Neural progenitor cell (in vitro differentiated cells): ENCODE measurements around the gene NEDD4L. TPM values are rescaled to one million over a fixed set of nuclear protein-coding genes. Genes with fewer than 3 reads are reported as not detected.
"Not testable (repeated sequence)": the region's sequence is repeated elsewhere in the genome, so short reads cannot be mapped to it uniquely, and the experiment has no call there.

Experiments
- DNase-seq: peaks from one replicate; pipeline ENCODE4 v3.0.0-alpha.2; 2016; ENCODE audit warnings: low spot score
- H2AFZ ChIP-seq: fragments of 200-600 bp; sonication (generic); replicated peaks from 2 replicates; pipeline ENCODE4 v1.6.1; 2016; ENCODE audit warnings: antibody characterized with exemption
- H3F3A ChIP-seq: fragments of 200-600 bp; sonication (generic); 2 replicates; pipeline ENCODE4 v1.6.1; 2016; ENCODE audit warnings: antibody characterized with exemption, low read depth
- H3K27ac ChIP-seq: fragments of 200-600 bp; sonication (generic); 2 replicates; pipeline ENCODE4 v1.5.1; 2016; ENCODE audit warnings: mild to moderate bottlenecking
- H3K27me3 ChIP-seq: fragments of 200-600 bp; sonication (generic); 2 replicates; pipeline ENCODE4 v1.6.1; 2016; ENCODE audit warnings: mild to moderate bottlenecking, moderate library complexity
- H3K36me3 ChIP-seq: fragments of 200-600 bp; sonication (generic); 2 replicates; pipeline ENCODE4 v1.5.1; 2016
- H3K4me1 ChIP-seq: fragments of 200-600 bp; sonication (generic); 2 replicates; pipeline ENCODE4 v1.6.1; 2016; ENCODE audit warnings: mixed run types
- H3K4me2 ChIP-seq: fragments of 200-600 bp; sonication (generic); 2 replicates; pipeline ENCODE4 v1.6.1; 2016
- H3K4me3 ChIP-seq: fragments of 200-600 bp; sonication (generic); 2 replicates; pipeline ENCODE4 v1.5.1; 2016
- H3K79me2 ChIP-seq: fragments of 200-600 bp; sonication (generic); 2 replicates; pipeline ENCODE4 v1.6.1; 2016; ENCODE audit warnings: low read depth
- H3K9ac ChIP-seq: fragments of 200-600 bp; sonication (generic); 2 replicates; pipeline ENCODE4 v1.6.1; 2016
- H3K9me3 ChIP-seq: fragments of 200-600 bp; sonication (generic); 2 replicates; pipeline ENCODE4 v1.5.1; 2016; ENCODE audit warnings: low read depth
- H4K20me1 ChIP-seq: fragments of 200-600 bp; sonication (generic); 2 replicates; pipeline ENCODE4 v1.6.1; 2016; ENCODE audit warnings: low read depth
- H3K27ac Mint-ChIP-seq: 3 replicates; pipeline ENCODE4 v1.8.0; 2021; ENCODE audit warnings: mixed read lengths
- H3K27me3 Mint-ChIP-seq: 2 replicates; pipeline ENCODE4 v1.8.0; 2022; ENCODE audit warnings: low read depth, mild to moderate bottlenecking, inconsistent platforms, moderate library complexity, mixed read lengths; ENCODE audit not compliant: insufficient read depth
- H3K36me3 Mint-ChIP-seq: 3 replicates; pipeline ENCODE4 v1.8.0; 2021; ENCODE audit warnings: mixed read lengths
- H3K4me1 Mint-ChIP-seq: 3 replicates; pipeline ENCODE4 v1.8.0; 2021; ENCODE audit warnings: mixed read lengths
- H3K4me3 Mint-ChIP-seq: 3 replicates; pipeline ENCODE4 v1.8.0; 2021; ENCODE audit warnings: mild to moderate bottlenecking, moderate library complexity, mixed read lengths
- H3K9me3 Mint-ChIP-seq: 3 replicates; pipeline ENCODE4 v1.8.0; 2020; ENCODE audit warnings: mixed read lengths
- EZH2 ChIP-seq: fragments of 200-600 bp; sonication (generic); IDR thresholded peaks from 2 replicates; pipeline ENCODE4 v1.6.1; 2017; ENCODE audit warnings: antibody characterized with exemption, mild to moderate bottlenecking, moderate library complexity
- EZH2phosphoT487 ChIP-seq: fragments of 200-600 bp; sonication (generic); IDR thresholded peaks from 2 replicates; pipeline ENCODE4 v1.6.1; 2017; ENCODE audit warnings: antibody characterized with exemption
- total RNA-seq: library from RNA; depleted of rRNA; stranded (reverse); fragments of >200 nt; gene quantifications from 2 replicates; pipeline ENCODE4 v1.2.3, GENCODE V29; 2015; ENCODE audit warnings: low replicate concordance
- TF ChIP-seq, protein P1 (sequence below): fragments of 200-600 bp; sonication (generic); IDR thresholded peaks from 2 replicates; pipeline ENCODE4 v1.5.1; 2017; ENCODE audit warnings: antibody characterized with exemption, mild to moderate bottlenecking

NEDD4L gene
- total RNA-seq, 1 donor from 2014 or later, result 55.5 TPM

GRCh38 chr18:58375051-58375450, 331.0 kb downstream of the NEDD4L start:
- Histone ChIP-seq H3K27me3 (no peaks in the 10 kb centered on the region), H3K36me3 (no peaks in the 10 kb centered on the region)
- H3K4me3 Mint-ChIP-seq, result no peak overlapping the region

GRCh38 chr18:58378411-58379379, 334.7 kb downstream of the NEDD4L start:
- H3K4me3 Mint-ChIP-seq, result no peak overlapping the region
- H3K4me2 ChIP-seq, result no peak overlapping the region
- H3K27me3 Mint-ChIP-seq, result peaks cover 5% of the 10 kb centered on the region
- H2AFZ ChIP-seq, result no peak overlapping the region
- H3K79me2 ChIP-seq, result no peaks in the 10 kb centered on the region
- H3K4me3 ChIP-seq, result no peak overlapping the region
- H3K9me3 Mint-ChIP-seq, result no peaks in the 10 kb centered on the region
- no peaks in the 10 kb centered on the region for H3K27me3 ChIP-seq
- TF ChIP-seq, protein P1, sequence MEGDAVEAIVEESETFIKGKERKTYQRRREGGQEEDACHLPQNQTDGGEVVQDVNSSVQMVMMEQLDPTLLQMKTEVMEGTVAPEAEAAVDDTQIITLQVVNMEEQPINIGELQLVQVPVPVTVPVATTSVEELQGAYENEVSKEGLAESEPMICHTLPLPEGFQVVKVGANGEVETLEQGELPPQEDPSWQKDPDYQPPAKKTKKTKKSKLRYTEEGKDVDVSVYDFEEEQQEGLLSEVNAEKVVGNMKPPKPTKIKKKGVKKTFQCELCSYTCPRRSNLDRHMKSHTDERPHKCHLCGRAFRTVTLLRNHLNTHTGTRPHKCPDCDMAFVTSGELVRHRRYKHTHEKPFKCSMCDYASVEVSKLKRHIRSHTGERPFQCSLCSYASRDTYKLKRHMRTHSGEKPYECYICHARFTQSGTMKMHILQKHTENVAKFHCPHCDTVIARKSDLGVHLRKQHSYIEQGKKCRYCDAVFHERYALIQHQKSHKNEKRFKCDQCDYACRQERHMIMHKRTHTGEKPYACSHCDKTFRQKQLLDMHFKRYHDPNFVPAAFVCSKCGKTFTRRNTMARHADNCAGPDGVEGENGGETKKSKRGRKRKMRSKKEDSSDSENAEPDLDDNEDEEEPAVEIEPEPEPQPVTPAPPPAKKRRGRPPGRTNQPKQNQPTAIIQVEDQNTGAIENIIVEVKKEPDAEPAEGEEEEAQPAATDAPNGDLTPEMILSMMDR, result no peak
- TF ChIP-seq EZH2, result no peak
- TF ChIP-seq EZH2phosphoT487, result no peak
- no peak overlapping the region for H3K27ac ChIP-seq
- peaks cover 11% of the 10 kb centered on the region for H3K4me1 ChIP-seq
- no peak for DNase-seq
- H3F3A ChIP-seq, result no peaks in the 10 kb centered on the region
- H4K20me1 ChIP-seq, result peaks cover 2% of the 10 kb centered on the region
- H3K27ac Mint-ChIP-seq, result peak overlapping the region; percentile 2
- H3K36me3 ChIP-seq, result no peaks in the 10 kb centered on the region
- no peak overlapping the region for H3K9ac ChIP-seq
- H3K9me3 ChIP-seq, result no peaks in the 10 kb centered on the region
- peaks cover 56% of the 10 kb centered on the region for H3K4me1 Mint-ChIP-seq
- peaks cover 17% of the 10 kb centered on the region for H3K36me3 Mint-ChIP-seq

More at GRCh38 chr18:58375051-58375450, 331.0 kb downstream of the NEDD4L start:
- Histone ChIP-seq H4K20me1 (peaks cover 6% of the 10 kb centered on the region), H2AFZ (no peak overlapping the region), H3K9me3 (no peaks in the 10 kb centered on the region), H3K4me2 (no peak overlapping the region), H3K27ac (no peak overlapping the region), H3K4me1 (peaks cover 21% of the 10 kb centered on the region), H3K79me2 (no peaks in the 10 kb centered on the region), H3F3A (peaks cover 6% of the 10 kb centered on the region), H3K4me3 (no peak overlapping the region), H3K9ac (no peak overlapping the region)
- H3K4me1 Mint-ChIP-seq, result peaks cover 63% of the 10 kb centered on the region
- H3K27ac Mint-ChIP-seq, result peak overlapping the region; percentile 83
- DNase-seq, result no peak
- TF ChIP-seq, protein P1, result no peak
- TF ChIP-seq EZH2phosphoT487 (no peak), EZH2 (no peak)
- no peaks in the 10 kb centered on the region for H3K9me3 Mint-ChIP-seq
- peaks cover 23% of the 10 kb centered on the region for H3K36me3 Mint-ChIP-seq
- H3K27me3 Mint-ChIP-seq, result peaks cover 3% of the 10 kb centered on the region

DNA sequence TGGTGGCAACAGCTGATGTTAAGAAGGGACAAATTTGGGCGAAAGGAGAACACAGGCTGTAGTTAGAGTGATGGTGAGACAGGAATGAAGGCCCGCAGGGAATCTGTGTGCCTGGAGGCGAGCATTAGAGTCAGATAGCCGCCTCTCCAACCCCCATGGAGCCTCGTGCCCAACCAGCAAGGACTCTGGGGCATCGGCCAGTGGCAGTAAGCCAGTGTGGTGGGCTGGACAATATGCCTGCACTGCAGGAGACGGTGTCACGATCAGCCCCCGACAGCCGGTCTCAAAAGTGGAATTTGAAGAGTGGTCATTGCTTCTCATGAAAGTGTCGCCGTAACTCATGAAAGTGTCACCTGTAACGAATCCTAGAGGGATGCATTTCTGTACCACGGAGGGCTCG, 335.4 kb downstream of the NEDD4L start:
- H3K4me2 ChIP-seq, result no peak overlapping the region
- H3K27ac ChIP-seq, result no peak overlapping the region
- H3K9me3 ChIP-seq, result no peaks in the 10 kb centered on the region
- H3K9ac ChIP-seq, result no peak overlapping the region
- TF ChIP-seq EZH2phosphoT487 (no peak), EZH2 (no peak)
- TF ChIP-seq, protein P1, result no peak
- no peak overlapping the region for H2AFZ ChIP-seq
- no peaks in the 10 kb centered on the region for H3F3A ChIP-seq
- no peaks in the 10 kb centered on the region for H3K27me3 ChIP-seq
- DNase-seq, result no peak
- H3K4me1 ChIP-seq, result peaks cover 4% of the 10 kb centered on the region
- no peaks in the 10 kb centered on the region for H3K79me2 ChIP-seq
- H3K4me1 Mint-ChIP-seq, result peaks cover 49% of the 10 kb centered on the region
- no peaks in the 10 kb centered on the region for H3K36me3 ChIP-seq
- H3K27ac Mint-ChIP-seq, result no peak overlapping the region
- H3K4me3 ChIP-seq, result no peak overlapping the region
- no peak overlapping the region for H3K4me3 Mint-ChIP-seq
- no peaks in the 10 kb centered on the region for H3K9me3 Mint-ChIP-seq
- H4K20me1 ChIP-seq, result peaks cover 3% of the 10 kb centered on the region
- H3K36me3 Mint-ChIP-seq, result peaks cover 21% of the 10 kb centered on the region
- H3K27me3 Mint-ChIP-seq, result peaks cover 5% of the 10 kb centered on the region

DNA sequence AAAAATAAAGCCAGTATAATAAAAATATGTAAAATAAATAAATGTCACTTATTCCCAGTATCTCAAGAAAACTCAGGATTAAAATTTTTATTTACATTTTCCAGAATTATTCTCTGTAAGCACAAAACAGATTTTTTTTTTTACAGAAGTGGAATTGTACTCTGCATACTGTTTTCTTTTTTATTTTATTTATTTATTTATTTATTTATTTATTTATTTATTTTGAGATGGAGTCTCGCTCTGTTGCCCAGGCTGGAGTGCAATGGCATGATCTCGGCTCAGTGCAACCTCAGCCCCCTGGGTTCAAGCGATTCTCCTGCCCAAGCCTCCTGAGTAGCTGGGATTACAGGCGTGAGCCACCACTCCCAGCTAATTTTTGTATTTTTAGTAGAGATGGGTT, 336.1 kb downstream of the NEDD4L start:
- not testable (repeated sequence) for H2AFZ ChIP-seq, H4K20me1 ChIP-seq, H3K9ac ChIP-seq, H3K27me3 ChIP-seq, H3K4me2 ChIP-seq, DNase-seq, H3K27me3 Mint-ChIP-seq, H3K4me1 ChIP-seq, H3K36me3 ChIP-seq, H3K27ac Mint-ChIP-seq, H3K9me3 Mint-ChIP-seq, H3K4me3 ChIP-seq, H3F3A ChIP-seq, H3K4me3 Mint-ChIP-seq, H3K27ac ChIP-seq, H3K9me3 ChIP-seq, H3K79me2 ChIP-seq
- Mint-ChIP-seq H3K36me3 (peaks cover 21% of the 10 kb centered on the region), H3K4me1 (peaks cover 42% of the 10 kb centered on the region)
